Eye (tissue), 1 donor: Measurements from ENCODE around the gene SCG3.
A peak's percentile ranks its signal among the peaks of the same experiment; 100 is the strongest.

Experiments
- DNase-seq: peaks from one replicate; pipeline ENCODE4 v3.0.0-alpha.2; 2015

Gene SCG3

DNA sequence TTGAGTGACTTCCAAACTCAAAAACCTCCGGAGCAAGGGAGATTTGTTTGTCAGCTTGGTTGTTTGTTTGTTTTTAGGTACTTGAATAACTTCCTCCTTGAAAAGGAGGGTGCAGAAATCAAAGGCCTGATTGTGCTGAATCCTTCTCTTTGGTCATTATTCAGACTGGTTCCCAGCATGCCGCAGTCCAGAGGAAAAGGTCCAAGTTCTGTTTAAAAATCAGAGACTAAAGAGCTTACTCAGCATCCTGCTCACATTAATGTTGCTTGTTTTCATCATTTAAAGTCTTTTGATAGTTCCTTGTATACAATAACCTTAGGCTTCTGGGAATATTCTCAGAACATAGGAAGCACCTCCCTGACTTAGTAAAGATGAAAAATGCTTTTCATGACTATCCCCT is 982 bp upstream of the SCG3 start:
- no peak for DNase-seq

DNA sequence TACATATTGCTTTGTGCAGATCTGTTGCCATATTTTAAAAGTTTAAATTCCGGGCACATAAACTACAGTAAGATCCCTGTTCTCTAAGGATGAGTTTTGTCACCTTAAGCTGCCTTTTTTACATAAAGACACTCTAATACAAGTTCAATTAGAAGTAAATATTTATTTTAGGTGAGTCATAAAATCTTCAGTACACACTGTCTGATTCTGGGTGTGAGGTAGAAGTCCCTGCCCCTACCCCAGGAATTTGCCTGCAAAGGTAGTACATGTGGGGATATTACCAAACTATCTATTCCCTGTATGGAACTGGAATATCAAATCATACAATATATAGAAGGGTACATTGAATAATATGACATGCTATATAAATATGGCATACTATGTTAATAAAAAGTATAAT is 6.3 kb downstream of the SCG3 start:
- DNase-seq = no peak

DNA sequence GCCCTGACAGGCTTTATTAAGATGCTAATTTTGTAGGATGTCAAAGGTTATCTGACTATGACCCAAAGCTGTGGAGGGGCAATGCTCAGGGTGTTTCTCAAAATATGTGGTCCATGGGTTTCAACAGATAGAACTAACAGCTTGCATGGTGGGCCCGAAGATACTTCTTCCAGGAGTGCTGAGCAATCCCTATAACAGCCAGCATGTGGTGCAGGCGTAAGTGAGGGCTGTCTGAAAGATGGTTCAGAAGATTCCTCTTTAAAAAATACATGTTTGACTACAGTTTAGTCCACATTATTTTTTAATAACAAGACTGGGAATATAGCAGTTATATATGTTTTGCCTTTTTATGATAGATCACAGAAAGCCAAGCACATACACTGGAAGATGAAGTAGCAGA is 7.6 kb downstream of the SCG3 start:
- no peak for DNase-seq

DNA sequence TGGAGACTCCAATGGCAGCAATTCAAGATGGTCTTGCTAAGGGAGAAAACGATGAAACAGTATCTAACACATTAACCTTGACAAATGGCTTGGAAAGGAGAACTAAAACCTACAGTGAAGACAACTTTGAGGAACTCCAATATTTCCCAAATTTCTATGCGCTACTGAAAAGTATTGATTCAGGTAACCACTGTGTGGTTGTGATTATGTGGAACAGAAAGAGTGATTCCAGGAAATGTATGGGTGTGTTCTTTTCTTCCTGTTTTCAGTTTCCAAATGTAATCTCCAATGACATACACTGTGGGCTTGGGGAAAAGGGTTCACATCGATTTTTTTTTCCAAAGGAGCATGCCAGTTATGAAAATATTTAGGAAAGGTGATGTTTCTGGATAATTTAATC is 10.9 kb downstream of the SCG3 start:
- DNase-seq = no peak

DNA sequence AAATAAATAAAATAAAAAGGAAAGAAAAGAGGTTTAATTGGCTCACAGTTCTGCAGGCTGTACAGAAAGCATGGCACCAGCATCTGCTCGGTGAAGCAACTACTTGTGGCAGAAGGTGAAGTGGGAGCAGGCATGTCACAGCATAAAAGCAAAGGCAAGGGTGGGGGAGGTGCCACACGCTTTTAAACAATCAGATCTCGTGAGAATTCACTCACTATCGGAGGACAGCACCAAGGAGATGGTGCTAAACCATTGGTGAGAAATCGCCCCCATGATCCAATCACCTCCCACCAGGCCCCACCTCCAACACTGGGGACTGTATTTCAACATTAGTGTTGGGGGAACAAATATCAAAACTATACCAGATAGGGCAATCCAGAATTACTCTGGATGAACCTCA is 15.3 kb downstream of the SCG3 start:
- DNase-seq = no peak

DNA sequence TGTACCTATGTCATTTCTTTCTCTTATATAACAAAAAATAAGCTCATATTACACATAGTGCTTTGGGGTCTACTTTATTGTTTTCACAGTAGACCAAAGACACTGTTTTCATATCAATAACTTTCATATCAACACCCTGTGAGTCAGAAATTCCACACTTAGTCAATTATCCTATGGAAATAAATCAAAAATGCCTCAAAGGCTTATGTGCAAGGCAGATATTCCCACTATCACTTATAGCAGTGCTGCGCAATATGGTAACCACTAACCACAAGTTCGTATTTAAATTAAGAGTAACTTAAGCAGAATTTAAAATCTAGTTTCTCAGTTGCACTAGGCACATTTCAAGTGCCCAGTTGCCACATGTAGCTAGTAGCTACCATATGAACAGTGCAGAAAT is 15.9 kb downstream of the SCG3 start:
- no peak for DNase-seq

DNA sequence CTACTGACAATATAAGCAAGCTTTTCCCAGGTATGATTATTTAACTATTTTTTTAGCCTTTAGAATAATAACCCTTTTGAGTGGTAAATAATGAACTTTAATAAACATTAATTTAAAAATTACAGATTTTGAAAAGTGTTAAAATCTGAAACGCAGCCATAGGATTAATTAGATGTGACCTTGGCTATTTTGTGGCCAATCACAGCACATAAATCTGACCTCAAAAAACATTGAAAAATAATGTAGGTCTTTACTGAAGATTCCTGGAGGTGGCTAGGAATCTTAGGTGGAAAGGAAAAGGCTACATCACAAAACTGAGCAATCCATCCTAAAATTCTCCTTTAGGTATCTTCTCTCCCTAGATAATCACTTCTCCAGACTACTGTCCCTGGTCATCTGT is 18.1 kb downstream of the SCG3 start:
- DNase-seq = no peak

DNA sequence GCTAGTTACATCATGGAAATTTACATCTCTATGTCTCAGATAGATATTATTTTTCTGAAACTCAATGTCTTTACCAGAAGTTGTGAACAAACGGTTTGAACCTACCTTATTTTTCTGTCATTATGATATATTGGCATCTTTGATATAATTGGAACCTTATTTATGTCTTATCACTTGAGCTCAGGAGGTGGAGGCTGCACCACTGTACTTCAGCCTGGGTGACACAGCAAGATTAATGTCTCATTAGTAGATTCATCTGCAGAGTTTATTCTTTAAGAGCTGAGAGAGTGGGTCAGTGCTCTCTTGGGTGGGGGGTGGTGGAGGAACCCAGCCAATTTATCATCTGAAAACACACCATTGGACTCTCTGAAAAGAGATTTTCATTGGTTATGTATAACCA is 21.4 kb downstream of the SCG3 start:
- no peak for DNase-seq

DNA sequence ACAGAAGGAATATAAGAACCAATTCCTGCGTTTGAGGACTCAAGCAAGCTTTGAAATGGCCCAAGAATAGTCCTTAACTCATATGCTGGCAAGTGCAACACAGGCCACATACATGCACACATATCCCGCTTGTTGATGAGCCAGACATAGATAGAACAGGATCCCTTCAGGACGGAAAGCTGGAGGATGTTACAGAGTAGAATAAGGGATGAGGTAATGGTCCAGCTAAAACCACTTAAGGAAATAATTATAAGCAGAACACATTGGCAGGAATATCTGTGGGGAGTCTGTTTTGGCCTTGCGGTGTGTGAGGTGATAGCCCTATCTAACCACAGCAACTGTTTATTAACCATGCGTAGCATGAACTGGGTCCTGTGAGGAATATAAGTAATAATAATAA is 25.0 kb downstream of the SCG3 start:
- DNase-seq = peak; percentile 34

DNA sequence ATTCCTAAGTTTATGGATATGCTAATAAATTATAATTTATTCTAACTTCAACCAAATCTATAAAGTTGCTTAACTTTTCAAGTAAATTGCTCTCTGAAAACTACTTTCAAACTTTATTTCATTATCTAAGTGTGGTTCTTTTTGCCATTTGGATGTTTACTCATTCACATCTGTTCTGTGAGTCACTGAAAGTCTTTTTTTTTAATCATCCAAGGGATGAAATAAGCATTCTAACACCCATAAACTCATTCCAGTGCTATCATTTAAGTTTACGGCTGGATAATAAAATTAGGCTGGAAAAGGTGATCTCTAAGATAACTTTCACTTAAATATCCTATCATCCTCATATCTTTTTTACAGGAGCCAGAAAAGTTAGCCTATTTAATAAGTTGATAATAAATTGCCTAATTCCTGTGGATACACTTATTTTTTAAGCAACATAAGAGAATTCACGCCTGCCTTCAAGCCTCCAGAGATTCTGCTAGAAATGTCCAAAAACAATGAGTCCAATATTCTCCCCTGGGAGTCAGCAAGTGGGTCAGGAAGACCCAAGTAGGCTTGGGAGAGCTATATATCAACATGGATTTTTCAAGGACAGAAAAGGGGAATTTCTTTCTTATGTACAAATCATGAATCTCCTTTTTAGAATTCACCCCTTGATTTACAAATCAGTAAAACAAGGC is 25.8 kb downstream of the SCG3 start:
- DNase-seq = no peak

DNA sequence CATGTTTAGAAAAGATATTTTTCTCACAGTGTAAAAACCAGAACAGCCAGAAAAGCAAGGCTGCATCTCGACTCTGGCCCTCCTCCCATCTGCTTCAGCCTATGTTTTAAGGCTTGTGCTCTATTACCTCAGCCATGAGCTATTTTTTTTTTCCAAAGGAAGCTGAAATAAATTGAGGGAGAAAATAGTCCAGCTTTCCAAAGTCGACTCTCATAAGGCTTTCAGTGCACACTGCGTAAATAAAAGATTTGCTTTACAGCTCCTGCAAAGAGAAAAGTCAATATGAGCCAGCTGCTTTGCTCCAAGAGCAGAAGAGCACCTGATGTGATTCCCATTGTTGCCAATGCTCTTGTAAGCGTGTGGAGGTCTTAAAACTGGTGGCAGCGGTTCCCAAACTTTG is 26.7 kb downstream of the SCG3 start:
- DNase-seq = peak; percentile 36

DNA sequence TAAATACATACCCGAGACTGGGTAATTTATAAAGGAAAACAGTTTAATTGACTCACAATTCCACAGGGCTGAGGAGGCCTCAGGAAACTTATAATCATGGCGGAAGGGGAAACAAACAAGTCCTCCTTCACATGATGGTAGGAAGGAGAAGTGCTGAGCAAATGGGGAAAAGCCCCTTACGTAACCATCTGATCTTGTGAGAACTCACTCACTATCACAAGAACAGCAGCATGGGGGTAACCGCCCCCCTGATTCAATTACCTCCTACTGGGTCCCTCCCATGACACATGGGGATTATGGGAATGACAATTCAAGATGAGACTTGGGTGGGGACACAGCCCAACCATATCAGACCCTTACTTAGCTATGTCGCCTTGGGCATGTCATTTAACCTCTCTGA is 27.7 kb downstream of the SCG3 start:
- DNase-seq = no peak

DNA sequence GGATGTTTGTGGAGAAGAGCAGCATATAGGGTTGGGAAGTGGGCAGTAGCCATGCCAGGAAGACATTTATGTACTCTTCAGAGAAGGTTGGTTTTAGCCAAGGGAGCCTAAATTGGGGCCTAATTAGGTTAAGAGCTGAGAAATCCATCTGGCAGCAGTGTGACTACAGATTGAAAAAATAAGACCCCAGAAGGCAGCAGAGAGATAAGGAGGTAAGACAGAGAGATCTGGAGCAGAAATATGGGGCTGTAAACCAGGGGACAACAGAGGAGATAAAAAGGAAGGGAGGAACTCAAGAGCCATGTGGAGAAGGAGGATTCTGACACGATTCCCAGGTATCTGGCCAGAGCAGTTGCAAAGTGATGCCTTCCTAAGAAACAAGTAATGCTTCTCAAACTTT is 32.9 kb downstream of the SCG3 start:
- no peak for DNase-seq

DNA sequence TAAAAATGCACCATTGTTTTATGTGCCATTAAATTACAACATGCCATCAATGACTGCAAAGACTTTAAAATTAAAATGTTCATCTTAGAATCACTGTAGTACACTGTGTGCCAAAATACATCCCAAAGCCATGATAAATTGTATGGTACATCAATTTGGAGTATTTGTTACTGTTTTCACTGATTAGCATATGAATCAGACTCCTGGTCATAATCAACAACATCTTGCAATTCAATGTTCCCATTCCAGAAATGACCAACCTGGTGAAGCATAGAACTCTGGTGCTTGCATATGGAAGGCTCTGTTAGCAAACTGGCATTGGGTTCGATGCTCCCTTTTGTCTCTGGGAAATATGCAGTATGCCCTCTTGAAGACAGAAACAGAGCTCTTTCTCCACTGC is 33.6 kb downstream of the SCG3 start:
- DNase-seq = no peak

DNA sequence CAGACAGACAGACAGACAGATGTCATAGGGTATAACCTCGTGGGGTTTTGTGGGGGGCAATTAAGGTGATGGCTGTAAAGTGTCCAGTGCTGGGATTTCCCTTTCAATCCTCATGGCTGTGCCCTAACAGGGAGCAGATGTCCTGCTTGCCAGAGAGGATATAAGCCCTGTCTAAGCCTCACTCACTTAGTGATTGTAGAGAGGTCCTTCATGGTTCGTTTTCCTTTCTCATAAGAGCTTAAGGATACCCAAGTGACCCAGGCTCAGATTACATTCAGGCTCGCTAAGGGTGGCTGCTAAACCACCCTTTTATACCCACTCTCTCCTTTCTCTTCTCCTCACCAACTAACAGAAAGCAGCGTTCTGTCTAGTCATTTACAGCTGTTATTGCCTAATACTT is 36.9 kb downstream of the SCG3 start:
- no peak for DNase-seq

DNA sequence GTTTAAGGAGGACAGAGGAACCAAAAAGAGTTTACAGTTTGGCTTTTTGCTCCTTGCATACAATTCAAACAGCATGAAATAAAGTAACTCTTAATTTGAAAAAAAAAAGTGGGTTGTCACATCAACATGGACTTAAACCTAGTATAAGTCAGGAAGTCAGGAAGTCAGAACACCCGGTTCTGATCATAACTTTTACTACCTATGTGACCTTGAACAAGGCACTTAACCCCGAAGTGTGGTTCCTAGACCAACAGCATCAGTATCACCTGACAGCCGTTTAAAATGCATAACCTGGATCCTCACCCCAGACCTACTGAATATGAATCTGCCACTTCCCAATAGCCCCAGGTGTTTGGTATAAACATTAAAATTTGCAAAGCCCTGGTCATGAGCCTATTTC is 37.4 kb downstream of the SCG3 start:
- no peak for DNase-seq

DNA sequence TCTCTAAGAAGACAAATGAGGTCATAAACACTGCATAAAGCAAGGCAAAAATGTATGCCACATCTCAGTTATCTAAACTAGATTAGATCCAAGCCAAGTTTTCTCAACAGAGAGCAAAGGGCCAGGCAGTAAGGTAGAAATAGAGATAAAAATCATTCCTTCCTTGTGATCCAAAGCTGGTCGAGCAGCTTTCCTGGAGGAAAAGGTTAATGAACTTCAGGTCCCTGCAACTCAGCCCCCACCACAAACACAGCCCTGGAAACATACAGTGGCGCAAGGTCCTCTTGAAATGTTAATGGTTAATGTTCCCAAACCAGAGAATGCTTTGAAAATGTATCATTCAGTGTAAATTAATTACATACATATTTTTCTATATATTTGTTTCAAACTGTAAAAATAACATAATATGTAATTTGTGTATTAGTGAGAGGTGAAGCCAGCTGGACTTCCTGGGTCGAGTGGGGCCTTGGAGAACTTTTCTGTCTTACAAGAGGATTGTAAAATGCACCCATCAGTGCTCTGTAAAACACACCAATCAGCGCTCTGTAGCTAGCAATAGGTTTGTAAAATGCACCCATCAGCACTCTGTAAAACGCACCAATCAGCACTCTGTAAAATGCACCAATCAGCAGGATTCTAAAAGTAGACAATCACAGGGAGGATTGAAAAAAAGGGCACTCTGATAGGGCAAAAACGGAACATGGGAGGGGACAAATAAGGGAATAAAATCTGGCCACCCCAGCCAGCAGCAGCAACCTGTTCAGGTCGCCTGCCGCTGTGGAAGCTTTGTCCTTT is 39.1 kb downstream of the SCG3 start:
- DNase-seq = no peak

DNA sequence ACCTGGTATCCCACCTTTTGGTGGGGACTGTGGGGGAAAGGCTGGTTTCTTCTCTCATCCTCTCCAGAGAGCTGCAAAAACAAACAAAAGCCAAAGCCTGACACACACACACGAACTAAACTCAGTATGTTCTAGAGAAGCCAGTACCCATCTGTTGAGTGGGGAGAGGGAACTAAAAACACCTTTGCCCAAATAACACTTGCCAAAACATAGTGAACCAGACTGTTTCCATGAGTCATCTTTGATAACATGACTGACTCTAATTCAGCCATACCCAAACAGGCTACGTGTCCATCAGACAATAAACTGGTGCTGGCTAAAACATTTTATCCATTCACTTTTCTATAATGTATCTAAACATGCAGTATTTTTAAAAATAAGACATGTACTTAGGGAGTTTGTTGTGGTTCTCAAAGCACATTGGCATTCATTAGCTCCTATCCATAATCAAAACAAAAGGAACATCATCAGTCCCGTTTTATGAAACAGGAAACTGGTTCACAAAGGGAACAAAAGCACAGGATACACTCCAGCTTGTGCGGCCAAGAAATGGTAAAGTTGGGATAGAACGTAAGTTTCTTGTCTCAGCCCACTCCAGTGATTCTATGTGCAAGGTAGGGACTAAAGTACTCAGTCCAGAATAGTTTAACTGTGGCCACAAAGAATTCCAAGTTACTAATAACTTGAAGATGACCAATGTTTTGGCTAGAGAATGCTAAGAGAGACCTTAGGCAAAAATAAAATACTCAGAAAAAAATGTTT is 40.1 kb downstream of the SCG3 start:
- no peak for DNase-seq

DNA sequence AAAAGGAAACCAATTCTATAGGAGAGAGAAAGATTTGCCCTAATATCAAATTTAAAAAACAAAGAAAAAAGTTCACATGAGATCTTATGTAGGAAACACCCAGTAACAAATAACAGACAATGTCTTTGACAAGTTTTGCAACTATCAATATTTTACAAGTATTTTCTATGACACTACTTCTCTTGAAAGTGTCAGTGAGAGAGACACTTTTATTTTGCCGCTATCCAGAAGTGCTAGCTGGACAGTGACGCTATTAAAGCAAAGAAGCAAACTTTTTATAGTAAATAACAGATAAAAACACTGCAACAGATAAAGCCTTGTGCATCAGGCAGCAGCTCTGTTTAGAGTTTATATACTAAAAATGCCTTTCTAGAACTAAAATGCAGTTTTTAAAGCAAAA is 42.9 kb downstream of the SCG3 start:
- DNase-seq = no peak

DNA sequence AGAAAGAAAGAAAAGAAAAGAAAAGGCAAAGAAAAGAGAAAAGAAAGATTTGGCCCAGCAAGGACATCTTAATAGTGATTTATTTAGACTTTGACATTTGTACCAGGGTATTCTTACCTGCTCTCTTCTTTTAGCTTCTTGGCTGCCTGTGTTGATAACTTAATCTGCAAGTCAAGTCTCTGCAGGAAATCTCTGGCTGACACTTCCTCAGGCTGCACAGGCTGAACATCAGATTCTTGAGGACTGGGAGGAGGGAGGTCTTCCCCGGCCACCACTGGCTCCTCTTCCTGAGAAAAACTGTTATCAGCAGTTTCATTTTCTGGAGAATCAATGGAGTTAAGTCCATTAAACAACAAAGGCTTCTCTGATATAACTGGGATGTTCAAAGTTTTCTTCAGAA is 43.4 kb downstream of the SCG3 start:
- DNase-seq = no peak

DNA sequence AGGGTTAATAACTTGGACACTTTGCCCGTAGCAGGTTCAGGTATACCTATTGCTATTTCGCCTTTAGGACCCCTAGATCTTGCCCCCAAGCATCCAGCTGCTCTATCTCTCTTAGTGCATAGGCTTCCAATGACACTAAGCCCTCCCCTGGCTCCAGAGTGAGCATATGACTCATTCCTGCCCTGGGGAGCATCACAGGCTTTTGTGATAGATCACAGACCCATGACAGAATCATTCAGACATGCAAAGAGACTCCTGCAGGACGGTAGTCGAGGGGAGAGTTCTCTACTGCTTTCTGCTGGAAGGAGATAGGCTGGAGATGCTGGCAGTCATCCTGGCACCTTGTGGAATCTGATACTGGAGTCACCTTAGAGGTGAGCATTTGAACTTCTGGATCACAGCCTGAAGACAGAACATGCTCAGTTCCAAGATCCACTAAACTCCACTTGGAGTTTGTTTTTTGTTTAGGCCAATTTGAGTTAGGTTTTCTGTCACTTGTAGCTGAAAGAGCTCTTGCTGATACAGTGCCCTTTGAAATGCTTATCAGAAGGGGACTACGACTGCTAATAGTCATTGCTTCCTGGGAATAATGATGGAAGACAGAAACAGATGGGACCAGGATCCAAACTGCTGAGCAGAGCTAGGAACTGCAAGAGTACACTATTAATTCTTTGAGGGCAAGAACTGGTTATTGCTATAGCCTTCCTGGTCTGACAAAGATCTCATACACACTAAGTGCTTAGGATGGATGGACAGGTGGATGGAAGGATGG is 45.2 kb downstream of the SCG3 start:
- DNase-seq = peak; percentile 85

DNA sequence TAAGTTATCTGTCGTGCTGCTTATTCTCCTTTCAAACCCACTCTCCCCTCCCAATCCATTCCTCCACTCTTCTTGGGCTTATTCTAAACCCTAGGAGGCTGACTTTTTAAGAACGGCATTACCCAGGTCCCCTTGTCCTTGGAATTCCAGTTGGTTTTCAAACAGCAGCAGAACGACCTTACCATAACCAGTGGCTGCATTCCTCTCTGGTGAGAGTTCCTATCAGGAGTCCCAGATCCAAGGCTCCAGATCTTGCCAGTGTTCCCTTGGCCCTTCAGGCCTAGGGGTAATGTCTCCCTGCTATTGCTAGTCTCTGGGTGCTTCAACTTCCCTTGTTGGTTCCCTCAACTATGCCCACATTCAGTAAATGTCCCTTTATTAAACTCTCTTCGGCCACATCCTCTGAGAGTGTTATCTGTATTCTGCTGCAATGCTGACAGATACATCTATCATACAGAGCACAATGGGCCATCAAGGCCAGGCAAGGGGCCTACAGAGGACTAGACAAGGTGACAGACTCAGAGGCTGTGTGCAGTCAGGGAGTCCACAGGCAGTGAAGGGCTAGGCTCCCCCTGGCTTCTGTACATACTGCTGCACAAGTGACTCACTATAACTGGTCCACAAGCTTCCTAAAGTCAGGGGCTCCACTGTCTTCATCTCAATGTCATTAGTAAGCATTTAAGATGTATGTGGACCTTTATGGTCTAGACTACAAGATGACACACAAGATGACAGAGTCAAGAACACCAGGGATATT is 46.0 kb downstream of the SCG3 start:
- DNase-seq = no peak
